ENCODE data around the gene HPS6.

HPS6 gene

GRCh38 chr10:102113956-102114857 is 49.1 kb downstream of the HPS6 start:
- H3K4me3 ChIP-seq (replicated peaks; ENCODE audit: low read depth, low read length): peak overlapping the region; percentile 79
- TF ChIP-seq CTCF (IDR thresholded peaks at IDR 0.05; ENCODE audit: low read length, missing control alignments): no peak
- no peak for DNase-seq (ENCODE audit: low read depth)

- TF ChIP-seq CTCF (IDR thresholded peaks at IDR 0.05; ENCODE audit: low read length, missing control alignments): no peak
Observed at GRCh38 chr10:102114861-102115618, 49.9 kb downstream of the HPS6 start.

GRCh38 chr10:102115775-102116174 is 50.6 kb downstream of the HPS6 start:
- peak overlapping the region; percentile 79 for H3K4me3 ChIP-seq (replicated peaks; ENCODE audit: low read depth, low read length)
- DNase-seq (ENCODE audit: low read depth): no peak
- no peak for TF ChIP-seq CTCF (IDR thresholded peaks at IDR 0.05; ENCODE audit: low read length, missing control alignments)

More at GRCh38 chr10:102114861-102115618, 49.9 kb downstream of the HPS6 start:
- DNase-seq (ENCODE audit: low read depth): peak; percentile 75
- peak overlapping the region; percentile 79 for H3K4me3 ChIP-seq (replicated peaks; ENCODE audit: low read depth, low read length)

- TF ChIP-seq CTCF (IDR thresholded peaks at IDR 0.05; ENCODE audit: low read length, missing control alignments): no peak
- DNase-seq (ENCODE audit: low read depth): no peak
- peak overlapping the region; percentile 94 for H3K4me3 ChIP-seq (replicated peaks; ENCODE audit: low read depth, low read length)
Observed at GRCh38 chr10:102116656-102117055, 51.5 kb downstream of the HPS6 start.

Measured in fibroblast of pulmonary artery (primary cell).